IMR-90 (cell line): ENCODE data around the gene BLVRA. TPM values are rescaled to one million over a fixed set of nuclear protein-coding genes. Genes with fewer than 3 reads are reported as not detected.
"Not testable (repeated sequence)": the region's sequence is repeated elsewhere in the genome, so short reads cannot be mapped to it uniquely, and the experiment has no call there.

Source experiments
- ATAC-seq: fragments of 200-7000 bp; cut with Tn5 transposase; 2 replicates; pipeline ENCODE4 v1.9.1; 2020; ENCODE audit warnings: low read depth, mild to moderate bottlenecking, moderate library complexity
- BruUV-seq: library from RNA; stranded (reverse); fragments of 400-500 nt; replicated peaks from 2 replicates; lab custom pipeline; 2021; lab: Mats Ljungman, UMichigan
- CTCF ChIA-PET: fragments of 300-600 bp; formaldehyde crosslinking; extraction: SDS; loops from one replicate; lab custom pipeline; 2021; ENCODE audit warnings: antibody characterized with exemption; lab: Yijun Ruan, JAX
- POLR2A ChIA-PET: fragments of 300-600 bp; sonication (Branson Sonifier 250); formaldehyde crosslinking; loops from one replicate; lab custom pipeline; 2022; ENCODE audit warnings: antibody characterized with exemption; ENCODE audit not compliant: unreplicated experiment; lab: Charles Lee
- DNase-seq: peaks from one replicate; pipeline ENCODE4 v3.0.0; 2013
- H2AFZ ChIP-seq: replicated peaks from 2 replicates; pipeline ENCODE3; 2013; ENCODE audit warnings: low read length, mild to moderate bottlenecking; ENCODE audit not compliant: poor library complexity
- H2AK5ac ChIP-seq: 2 replicates; pipeline ENCODE4 v1.6.1; 2013; ENCODE audit warnings: low read depth, low read length, inconsistent platforms
- H2AK9ac ChIP-seq: replicated peaks from 2 replicates; pipeline ENCODE3; 2013; ENCODE audit warnings: mild to moderate bottlenecking, low read depth, low read length, moderate library complexity; ENCODE audit not compliant: poor library complexity
- H2BK120ac ChIP-seq: 2 replicates; pipeline ENCODE4 v1.6.1; 2013; ENCODE audit warnings: low read depth, low read length, inconsistent platforms
- H2BK15ac ChIP-seq: 3 replicates; pipeline ENCODE4 v1.6.1; 2013; ENCODE audit warnings: low read depth, low read length, inconsistent platforms
- H2BK20ac ChIP-seq: 2 replicates; pipeline ENCODE4 v1.6.1; 2013; ENCODE audit warnings: low read depth, mild to moderate bottlenecking, inconsistent platforms, low read length, moderate library complexity
- H2BK5ac ChIP-seq: 2 replicates; pipeline ENCODE4 v1.6.1; 2013; ENCODE audit warnings: mild to moderate bottlenecking, low read depth, low read length, inconsistent platforms; ENCODE audit not compliant: poor library complexity, severe bottlenecking
- H3K14ac ChIP-seq: replicated peaks from 2 replicates; pipeline ENCODE4 v1.6.1; 2013; ENCODE audit warnings: low read depth, low read length, inconsistent platforms
- H3K18ac ChIP-seq: 2 replicates; pipeline ENCODE4 v1.6.1; 2013; ENCODE audit warnings: low read depth, low read length, control low read depth
- H3K23ac ChIP-seq: 2 replicates; pipeline ENCODE4 v1.6.1; 2013; ENCODE audit warnings: low read depth, low read length, inconsistent platforms
- H3K27ac ChIP-seq: 2 replicates; pipeline ENCODE4 v1.5.1; 2013; ENCODE audit warnings: mild to moderate bottlenecking, control low read depth, low read length; ENCODE audit not compliant: insufficient read depth
- H3K27me3 ChIP-seq: 2 replicates; pipeline ENCODE4 v1.6.1; 2013; ENCODE audit warnings: low read length; ENCODE audit not compliant: control insufficient read depth, insufficient read depth
- H3K36me3 ChIP-seq: 2 replicates; pipeline ENCODE4 v1.6.1; 2013; ENCODE audit warnings: low read length, mixed read lengths; ENCODE audit not compliant: control insufficient read depth, insufficient read depth
- H3K4ac ChIP-seq: 2 replicates; pipeline ENCODE4 v1.6.1; 2013; ENCODE audit warnings: low read depth, low read length, inconsistent platforms
- H3K4me1 ChIP-seq: 2 replicates; pipeline ENCODE4 v1.6.1; 2013; ENCODE audit warnings: low read length, mixed read lengths; ENCODE audit not compliant: control insufficient read depth, insufficient read depth
- H3K4me2 ChIP-seq: 2 replicates; pipeline ENCODE4 v1.6.1; 2013; ENCODE audit warnings: low read depth, mild to moderate bottlenecking, control low read depth, low read length, moderate library complexity
- H3K4me3 ChIP-seq: 2 replicates; pipeline ENCODE4 v1.5.1; 2013; ENCODE audit warnings: low read depth, mild to moderate bottlenecking, control low read depth, low read length, moderate library complexity; ENCODE audit not compliant: insufficient read depth
- H3K56ac ChIP-seq: 2 replicates; pipeline ENCODE4 v1.6.1; 2013; ENCODE audit warnings: low read length, inconsistent platforms; ENCODE audit not compliant: insufficient read depth; ENCODE audit errors: extremely low read depth
- H3K79me1 ChIP-seq, 2 experiments: 2 replicates each; pipeline ENCODE4 v1.6.1; 2013; ENCODE audit warnings: low read length in 2 of 2, inconsistent platforms in 1 of 2, low read depth in 1 of 2
- H3K9ac ChIP-seq: 2 replicates; pipeline ENCODE4 v1.6.1; 2013; ENCODE audit warnings: low read depth, low read length, control low read depth
- H3K9me1 ChIP-seq: 2 replicates; pipeline ENCODE4 v1.6.1; 2013; ENCODE audit warnings: low read length, inconsistent platforms; ENCODE audit not compliant: insufficient read depth
- H3K9me3 ChIP-seq: 2 replicates; pipeline ENCODE4 v1.6.1; 2013; ENCODE audit warnings: low read length; ENCODE audit not compliant: control insufficient read depth, insufficient read depth
- H4K20me1 ChIP-seq: 2 replicates; pipeline ENCODE4 v1.6.1; 2013; ENCODE audit warnings: low read length, inconsistent platforms; ENCODE audit not compliant: insufficient read depth
- H4K5ac ChIP-seq: 2 replicates; pipeline ENCODE4 v1.6.1; 2013; ENCODE audit warnings: mild to moderate bottlenecking, low read depth, low read length, control low read depth
- H4K8ac ChIP-seq, 2 experiments: 2 replicates each; pipeline ENCODE4 v1.6.1; 2013; ENCODE audit warnings: low read depth in 2 of 2, low read length in 2 of 2, control low read depth in 1 of 2, inconsistent platforms in 1 of 2
- H4K91ac ChIP-seq: 2 replicates; pipeline ENCODE4 v1.6.1; 2013; ENCODE audit warnings: low read depth, low read length, inconsistent platforms; ENCODE audit not compliant: insufficient read depth
- WGBS, 2 experiments: methylation state at CpG; one replicate each; pipeline versions ENCODE4 v1.1.5 to v1.1.7; 2013; ENCODE audit warnings: missing lambda C conversion rate in 2 of 2; ENCODE audit not compliant: insufficient read length in 1 of 2; ENCODE audit errors: extremely low coverage in 2 of 2; 5-methylcytosine and 5-hydroxymethylcytosine counted together
- dilution Hi-C: fragments of 300-500 bp; cut with HindIII; formaldehyde crosslinking; loops from one replicate; pipeline ENCODE4 v1.14.3; 2018; ENCODE audit warnings: low sequenced_read_pairs; ENCODE audit not compliant: unreplicated experiment
- in situ Hi-C: fragments of 300-500 bp; cut with MboI; formaldehyde crosslinking; loops from 3 replicates; pipeline ENCODE4 v1.14.3; 2019; ENCODE audit warnings: low sequenced_read_pairs, inconsistent platforms, mixed read lengths
- intact Hi-C: fragments of 100-400 bp; cut with micrococcal nuclease; formaldehyde crosslinking; loops from 2 replicates; pipeline ENCODE4 v1.10.0; 2022
- polyA plus RNA-seq, 3 experiments: library from polyadenylated mRNA; depleted of rRNA; stranded (reverse); fragments of >200 nt; gene quantifications; 2 replicates each; pipeline ENCODE4 v1.2.3, GENCODE V29; 2012; ENCODE audit warnings: low replicate concordance in 1 of 3
- total RNA-seq: library from RNA; depleted of rRNA; stranded (reverse); fragments of >200 nt; gene quantifications from 2 replicates; pipeline ENCODE4 v1.2.3, GENCODE V29; 2012

BLVRA gene
- total and polyA plus RNA-seq, 2 of the 4 experiments (the other 2 are of a cell fraction) = 32.3 to 47.1 TPM

DNA sequence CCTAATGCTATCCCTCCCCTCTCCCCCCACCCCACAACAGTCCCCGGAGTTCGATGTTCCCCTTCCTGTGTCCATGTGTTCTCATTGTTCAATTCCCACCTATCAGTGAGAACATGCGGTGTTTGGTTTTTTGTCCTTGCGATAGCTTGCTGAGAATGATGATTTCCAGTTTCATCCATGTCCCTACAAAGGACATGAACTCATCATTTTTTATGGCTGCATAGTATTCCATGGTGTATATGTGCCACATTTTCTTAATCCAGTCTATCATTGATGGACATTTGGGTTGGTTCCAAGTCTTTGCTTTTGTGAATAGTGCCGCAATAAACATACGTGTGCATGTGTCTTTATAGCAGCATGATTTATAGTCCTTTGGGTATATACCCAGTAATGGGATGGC is 14.8 kb downstream of the BLVRA start:
- H3K14ac ChIP-seq, H3K27ac ChIP-seq, H2BK20ac ChIP-seq, H3K4me3 ChIP-seq, POLR2A ChIA-PET, H3K27me3 ChIP-seq, BruUV-seq, H3K9ac ChIP-seq, H2BK15ac ChIP-seq, H2AK5ac ChIP-seq, H2AK9ac ChIP-seq, CTCF ChIA-PET, H4K91ac ChIP-seq, ATAC-seq, H4K5ac ChIP-seq, H3K18ac ChIP-seq, H3K79me1 ChIP-seq, H3K23ac ChIP-seq, H3K4me2 ChIP-seq, H3K9me1 ChIP-seq, H2BK120ac ChIP-seq, H2AFZ ChIP-seq, in situ Hi-C loops, H3K4me1 ChIP-seq, dilution Hi-C loops, H2BK5ac ChIP-seq, H3K4ac ChIP-seq, H3K36me3 ChIP-seq, H4K20me1 ChIP-seq, H3K56ac ChIP-seq, DNase-seq, H3K9me3 ChIP-seq, intact Hi-C loops, H4K8ac ChIP-seq: not testable (repeated sequence)
- no CpG with 5 or more reads among the region's 6 CpGs for WGBS, 2 experiments

DNA sequence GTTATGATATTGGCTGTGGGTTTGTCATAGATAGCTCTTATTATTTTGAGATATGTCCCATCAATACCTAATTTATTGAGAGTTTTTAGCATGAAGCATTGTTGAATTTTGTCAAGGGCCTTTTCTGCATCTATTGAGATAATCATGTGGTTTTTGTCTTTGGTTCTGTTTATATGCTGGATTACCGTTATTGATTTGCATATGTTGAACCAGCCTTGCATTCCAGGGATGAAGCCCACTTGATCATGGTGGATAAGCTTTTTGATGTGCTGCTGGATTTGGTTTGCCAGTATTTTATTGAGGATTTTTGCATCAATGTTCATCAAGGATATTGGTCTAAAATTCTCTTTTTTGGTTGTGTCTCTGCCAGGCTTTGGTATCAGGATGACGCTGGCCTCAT is 16.8 kb downstream of the BLVRA start:
- H3K9me3 ChIP-seq, DNase-seq, BruUV-seq, H3K56ac ChIP-seq, H2AK5ac ChIP-seq, H3K9me1 ChIP-seq, H2BK20ac ChIP-seq, H2AK9ac ChIP-seq, CTCF ChIA-PET, H4K5ac ChIP-seq, H3K14ac ChIP-seq, H3K4me2 ChIP-seq, H3K36me3 ChIP-seq, H3K4me1 ChIP-seq, POLR2A ChIA-PET, H3K79me1 ChIP-seq, H2AFZ ChIP-seq, H4K20me1 ChIP-seq, H3K23ac ChIP-seq, H3K18ac ChIP-seq, H2BK5ac ChIP-seq, in situ Hi-C loops, H2BK15ac ChIP-seq, H4K91ac ChIP-seq, H3K4me3 ChIP-seq, H3K27ac ChIP-seq, dilution Hi-C loops, ATAC-seq, H3K27me3 ChIP-seq, H4K8ac ChIP-seq, H3K9ac ChIP-seq, intact Hi-C loops, H3K4ac ChIP-seq, H2BK120ac ChIP-seq: not testable (repeated sequence)
- no CpG with 5 or more reads among the region's 2 CpGs for WGBS, 2 experiments
